WTC11 (cell line): ENCODE results near the gene RBX1. TPM values are rescaled to one million over a fixed set of nuclear protein-coding genes. Genes with fewer than 3 reads are reported as not detected.

Experiments
- ATAC-seq: fragments of 200-7000 bp; cut with Tn5 transposase; 2 replicates; pipeline ENCODE4 v1.10.0; 2021; ENCODE audit warnings: mild to moderate bottlenecking, moderate library complexity
- CTCF ChIA-PET: fragments of 300-600 bp; sonication (Branson Sonifier 250); formaldehyde crosslinking; loops from one replicate; lab custom pipeline; 2021; ENCODE audit warnings: antibody characterized with exemption; lab: Charles Lee
- POLR2A ChIA-PET: fragments of 350-600 bp; sonication (Branson Sonifier 250); formaldehyde crosslinking; loops from one replicate; lab custom pipeline; 2021; ENCODE audit warnings: antibody characterized with exemption; lab: Charles Lee
- DNase-seq: peaks from one replicate; pipeline ENCODE4 v3.0.0; 2021; ENCODE audit warnings: low spot score
- H3K27ac Mint-ChIP-seq: 2 replicates; pipeline ENCODE4 v1.8.0; 2021; ENCODE audit warnings: mixed read lengths
- H3K27me3 Mint-ChIP-seq: 2 replicates; pipeline ENCODE4 v1.8.0; 2021; ENCODE audit warnings: low read depth, mild to moderate bottlenecking, moderate library complexity, mixed read lengths
- H3K36me3 Mint-ChIP-seq: 2 replicates; pipeline ENCODE4 v1.8.0; 2021; ENCODE audit warnings: mixed read lengths
- H3K4me1 Mint-ChIP-seq: 2 replicates; pipeline ENCODE4 v1.8.0; 2022; ENCODE audit warnings: mixed read lengths
- H3K4me3 Mint-ChIP-seq: 2 replicates; pipeline ENCODE4 v1.8.0; 2021; ENCODE audit warnings: mild to moderate bottlenecking, moderate library complexity, mixed read lengths
- H3K9me3 Mint-ChIP-seq: 2 replicates; pipeline ENCODE4 v1.8.0; 2021; ENCODE audit warnings: mixed read lengths
- ARID4B ChIP-seq: sonication (generic); formaldehyde crosslinking; IDR thresholded peaks from 2 replicates; pipeline ENCODE4 v1.8.0; 2023; ENCODE audit warnings: missing genetic modification reagents, mild to moderate bottlenecking, borderline replicate concordance
- ATF1 ChIP-seq: sonication (generic); formaldehyde crosslinking; IDR thresholded peaks from 2 replicates; pipeline ENCODE4 v1.8.1; 2023; ENCODE audit warnings: mild to moderate bottlenecking, moderate library complexity, missing genetic modification reagents
- ATF2 ChIP-seq: sonication (generic); formaldehyde crosslinking; IDR thresholded peaks from 2 replicates; pipeline ENCODE4 v1.8.1; 2022; ENCODE audit warnings: low read depth, missing genetic modification reagents, borderline replicate concordance
- ATF3 ChIP-seq: sonication (generic); formaldehyde crosslinking; conservative IDR thresholded peaks from 2 replicates; pipeline ENCODE4 v1.8.1; 2022; ENCODE audit warnings: mild to moderate bottlenecking, missing genetic modification reagents
- E2F1 ChIP-seq: sonication (generic); formaldehyde crosslinking; IDR thresholded peaks from 2 replicates; pipeline ENCODE4 v1.8.0; 2022; ENCODE audit warnings: mild to moderate bottlenecking, missing genetic modification reagents
- FOXP4 ChIP-seq: sonication (generic); formaldehyde crosslinking; IDR thresholded peaks from 2 replicates; pipeline ENCODE4 v1.8.0; 2022; ENCODE audit warnings: mild to moderate bottlenecking, missing genetic modification reagents
- MYBL2 ChIP-seq: sonication (generic); formaldehyde crosslinking; IDR thresholded peaks from 2 replicates; pipeline ENCODE4 v1.8.1; 2023; ENCODE audit warnings: mild to moderate bottlenecking, moderate library complexity, missing genetic modification reagents
- PREB ChIP-seq: sonication (generic); formaldehyde crosslinking; IDR thresholded peaks from 2 replicates; pipeline ENCODE4 v1.8.1; 2022; ENCODE audit warnings: mild to moderate bottlenecking, missing genetic modification reagents, moderate library complexity, borderline replicate concordance
- SOX15 ChIP-seq: fragments of 250-450 bp; sonication (Bioruptor Pico); IDR thresholded peaks from 2 replicates; pipeline ENCODE4 v1.9.0; 2021; ENCODE audit warnings: mild to moderate bottlenecking
- TCF7 ChIP-seq: sonication (generic); formaldehyde crosslinking; IDR thresholded peaks from 2 replicates; pipeline ENCODE4 v1.8.0; 2022; ENCODE audit warnings: mild to moderate bottlenecking, low read depth, missing genetic modification reagents, moderate library complexity
- USF2 ChIP-seq: sonication (generic); formaldehyde crosslinking; IDR thresholded peaks from 2 replicates; pipeline ENCODE4 v1.8.1; 2023; ENCODE audit warnings: mild to moderate bottlenecking, missing genetic modification reagents, moderate library complexity
- ZNF121 ChIP-seq: sonication (generic); formaldehyde crosslinking; IDR thresholded peaks from 2 replicates; pipeline ENCODE4 v1.8.0; 2023; ENCODE audit warnings: missing genetic modification reagents
- ZNF219 ChIP-seq: sonication (generic); formaldehyde crosslinking; IDR thresholded peaks from 2 replicates; pipeline ENCODE4 v1.8.0; 2023; ENCODE audit warnings: missing genetic modification reagents, mild to moderate bottlenecking, borderline replicate concordance
- ZNF396 ChIP-seq: fragments of 250-450 bp; sonication (Bioruptor Pico); IDR thresholded peaks from 2 replicates; pipeline ENCODE4 v1.8.0; 2021; ENCODE audit warnings: mild to moderate bottlenecking, moderate library complexity, borderline replicate concordance
- total RNA-seq: library from RNA; stranded (reverse); gene quantifications from 3 replicates; pipeline ENCODE4 v1.2.3, GENCODE V29; 2021

The RBX1 gene
- total RNA-seq, 1 experiment from 2014 or later, result 70.8 TPM

GRCh38 chr22:40982482-40983385 is 31.6 kb downstream of the RBX1 start:
- ChIA-PET CTCF (interaction anchor here (0.5 kb wide), 1 partner anchor 261 kb away, joined by 3 read pairs; no protein-coding TSS in a partner anchor), POLR2A (no interaction called here)
- no peaks in the 10 kb centered on the region for H3K27me3 Mint-ChIP-seq
- DNase-seq (no peak), ATAC-seq (peak; percentile 20; the same call in 1 of the 2 replicates)
- H3K4me3 Mint-ChIP-seq, result no peak overlapping the region
- H3K9me3 Mint-ChIP-seq, result no peaks in the 10 kb centered on the region
- TF ChIP-seq ZNF396 (CRISPR knock-in tag), result no peak
- TF ChIP-seq ATF1 (CRISPR knock-in tag), result no peak
- TF ChIP-seq ARID4B (CRISPR knock-in tag), result no peak
- TF ChIP-seq PREB (CRISPR knock-in tag), result no peak
- no peak for TF ChIP-seq ATF3 (CRISPR knock-in tag)
- TF ChIP-seq ATF2 (CRISPR knock-in tag), result no peak
- TF ChIP-seq SOX15 (CRISPR knock-in tag), result no peak
- no peak for TF ChIP-seq MYBL2 (CRISPR knock-in tag)
- no peak for TF ChIP-seq ZNF121 (CRISPR knock-in tag)
- no peak for TF ChIP-seq ZNF219 (CRISPR knock-in tag)
- no peak for TF ChIP-seq TCF7
- no peak for TF ChIP-seq USF2
- H3K27ac Mint-ChIP-seq, result no peak overlapping the region
- no peaks in the 10 kb centered on the region for H3K36me3 Mint-ChIP-seq
- no peaks in the 10 kb centered on the region for H3K4me1 Mint-ChIP-seq

- TF ChIP-seq ZNF121 (CRISPR knock-in tag) (no peak), FOXP4 (CRISPR knock-in tag) (no peak), TCF7 (no peak), E2F1 (CRISPR knock-in tag) (no peak)
- no peak overlapping the region for H3K4me3 Mint-ChIP-seq
- no peak overlapping the region for H3K27ac Mint-ChIP-seq
- no peak for ATAC-seq
- ChIA-PET CTCF (interaction anchor here (1.4 kb wide), 1 partner anchor 246 kb away, joined by 3 read pairs; no protein-coding TSS in a partner anchor), POLR2A (no interaction called here)
- H3K27me3 Mint-ChIP-seq, result no peaks in the 10 kb centered on the region
- H3K9me3 Mint-ChIP-seq, result no peaks in the 10 kb centered on the region; the same call in 1 of the 2 replicates
- H3K4me1 Mint-ChIP-seq, result 0 out of 2 replicates have a peak, but pooled peaks cover 6% of the 10 kb centered on the region
- H3K36me3 Mint-ChIP-seq, result no peaks in the 10 kb centered on the region
- DNase-seq, result no peak
Measured at GRCh38 chr22:40991298-40991697, 40.1 kb downstream of the RBX1 start.
